Measurements from ENCODE around the gene CAPG. TPM values are rescaled to one million over a fixed set of nuclear protein-coding genes. Genes with fewer than 3 reads are reported as not detected.

CAPG gene, protein sequence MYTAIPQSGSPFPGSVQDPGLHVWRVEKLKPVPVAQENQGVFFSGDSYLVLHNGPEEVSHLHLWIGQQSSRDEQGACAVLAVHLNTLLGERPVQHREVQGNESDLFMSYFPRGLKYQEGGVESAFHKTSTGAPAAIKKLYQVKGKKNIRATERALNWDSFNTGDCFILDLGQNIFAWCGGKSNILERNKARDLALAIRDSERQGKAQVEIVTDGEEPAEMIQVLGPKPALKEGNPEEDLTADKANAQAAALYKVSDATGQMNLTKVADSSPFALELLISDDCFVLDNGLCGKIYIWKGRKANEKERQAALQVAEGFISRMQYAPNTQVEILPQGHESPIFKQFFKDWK
- total RNA-seq: 10 to 100 TPM; 56.6 to 72.1 TPM
- long read RNA-seq, donor 1, transcript CAPG-204 (10 exons, 1,151 nt): major isoform, 15 of 24 reads
- long read RNA-seq, donor 1, partial matches to known transcripts: 3 of 24 reads
- long read RNA-seq, donor 1, other reads (novel, unspliced or antisense): 3 of 24 reads
- long read RNA-seq, donor 2, transcript CAPG-201 (10 exons, 1,442 nt): minor isoform, 25 of 200 reads
- long read RNA-seq, donor 2, transcript CAPG-204 (10 exons, 1,151 nt): major isoform, 145 of 200 reads
- long read RNA-seq, donor 2, partial matches to known transcripts: 16 of 200 reads
- long read RNA-seq, donor 2, other reads (novel, unspliced or antisense): 13 of 200 reads

DNA sequence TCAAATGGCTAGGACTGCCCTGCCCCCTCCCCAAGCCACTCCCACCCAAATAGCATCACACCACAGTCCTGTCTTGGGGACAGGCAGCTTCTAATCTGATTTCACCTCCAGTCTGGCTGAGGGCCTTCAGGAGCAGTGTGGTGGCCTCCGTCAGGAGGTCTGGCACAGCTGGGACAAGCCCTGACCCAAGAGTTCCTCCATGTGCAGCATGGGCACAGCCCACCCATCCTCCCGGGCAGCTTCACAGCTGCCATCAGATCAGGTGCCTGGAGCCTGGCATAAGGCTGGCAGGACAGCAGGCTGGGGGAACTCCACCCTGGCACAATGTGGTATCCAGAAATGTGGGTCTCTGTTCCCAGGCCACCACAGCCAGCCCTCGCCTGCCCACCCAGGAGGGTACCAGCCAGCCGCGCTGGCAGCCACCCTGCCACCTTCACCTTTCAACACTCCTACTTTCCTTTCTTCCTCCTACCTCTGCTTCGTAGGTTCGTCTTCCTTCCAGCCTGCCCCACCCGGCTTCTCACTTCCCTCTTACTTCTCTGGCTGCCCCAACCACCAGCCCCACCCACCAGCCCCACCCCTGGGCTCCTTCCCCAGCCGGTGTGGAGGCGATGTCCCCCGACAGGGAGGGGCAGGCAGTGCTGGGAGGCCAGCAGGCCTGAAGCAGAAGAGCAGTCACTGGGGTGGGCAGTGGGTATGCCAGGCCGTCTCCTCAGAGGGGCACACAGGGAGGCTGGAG is at the start of gene CAPG:
Gene CAPG, minus strand, starts transcription at position 522 of the 739 bp plus-strand sequence. CDS start 8,221 bp downstream, outside the sequence.
- intact Hi-C loops (cut with DNase I): loop anchor here in 1 of 2 donors (5.0 kb wide), 1 partner anchor 933 kb away; no protein-coding TSS in a partner anchor
- no peak for DNase-seq (ENCODE audit: low spot score)

DNA sequence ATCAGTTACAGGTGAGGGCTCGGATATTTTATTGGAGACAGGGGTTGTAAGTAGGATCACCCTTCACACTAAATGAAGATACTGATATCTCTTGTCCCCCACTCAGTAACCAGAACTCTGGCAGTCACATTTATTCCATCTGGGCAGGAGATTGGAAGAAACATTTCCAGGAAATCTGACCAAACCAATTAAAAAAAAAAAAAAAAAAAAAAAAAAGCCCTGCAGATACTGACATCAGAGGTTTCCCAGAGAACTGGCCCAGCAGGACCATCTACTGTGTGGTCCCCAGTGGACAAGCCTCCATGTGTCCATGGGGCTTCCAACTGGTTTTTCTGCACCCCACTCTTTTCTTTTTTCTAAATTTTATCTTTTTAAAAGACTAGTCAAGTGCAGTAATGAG is 49.6 kb upstream of the CAPG start:
- intact Hi-C loops (cut with DNase I): loop anchor here in 1 of 2 donors (1.0 kb wide), 1 partner anchor 48 kb away; no protein-coding TSS in a partner anchor
- peak; percentile 32 for DNase-seq (ENCODE audit: low spot score)

DNA sequence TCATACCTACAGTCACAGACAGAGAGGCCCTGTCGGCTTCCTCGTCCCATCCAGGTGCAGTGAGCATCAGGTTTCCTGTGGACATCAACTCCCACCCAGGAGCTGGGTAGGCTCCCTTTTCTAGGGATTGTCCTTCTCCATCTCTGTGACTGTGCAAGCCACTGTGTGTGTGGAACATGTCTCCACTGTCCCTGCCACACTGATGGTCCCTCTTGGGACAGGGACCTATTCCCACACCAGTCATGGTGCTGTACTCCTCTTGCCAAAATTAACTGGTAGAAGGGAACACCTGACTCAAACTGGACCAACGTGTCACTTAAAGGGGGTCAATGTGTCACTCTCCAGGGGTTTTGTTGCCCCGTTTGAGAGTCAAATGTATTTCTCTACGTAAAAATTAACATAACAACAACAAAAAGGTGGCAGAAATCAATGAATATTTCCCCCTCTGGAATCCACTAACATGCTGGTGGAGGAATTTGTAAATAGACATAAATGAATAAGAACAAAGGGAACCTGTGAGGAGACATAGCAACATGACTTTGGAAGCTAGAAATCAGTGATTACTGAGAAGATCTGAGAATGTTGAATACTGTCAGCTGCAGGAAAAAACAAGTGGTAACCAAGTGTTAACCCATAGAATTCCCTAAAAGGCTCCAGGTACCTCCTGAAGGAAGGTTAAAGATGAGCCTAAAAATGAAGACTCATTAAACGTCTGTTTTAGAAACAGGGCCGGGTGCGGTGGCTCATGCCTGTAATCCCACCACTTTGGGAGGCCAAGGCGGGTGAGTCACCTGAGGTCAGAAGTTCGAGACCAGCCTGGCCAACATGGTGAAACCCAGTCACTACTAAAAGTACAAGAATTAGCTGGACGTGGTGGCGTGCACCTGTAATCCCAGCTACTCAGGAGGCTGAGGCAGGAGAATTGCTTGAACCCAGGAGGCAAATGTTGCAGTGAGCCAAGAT is 48.7 kb upstream of the CAPG start:
- intact Hi-C loops (cut with DNase I): no loop called here
- DNase-seq (ENCODE audit: low spot score): peak; percentile 43

DNA sequence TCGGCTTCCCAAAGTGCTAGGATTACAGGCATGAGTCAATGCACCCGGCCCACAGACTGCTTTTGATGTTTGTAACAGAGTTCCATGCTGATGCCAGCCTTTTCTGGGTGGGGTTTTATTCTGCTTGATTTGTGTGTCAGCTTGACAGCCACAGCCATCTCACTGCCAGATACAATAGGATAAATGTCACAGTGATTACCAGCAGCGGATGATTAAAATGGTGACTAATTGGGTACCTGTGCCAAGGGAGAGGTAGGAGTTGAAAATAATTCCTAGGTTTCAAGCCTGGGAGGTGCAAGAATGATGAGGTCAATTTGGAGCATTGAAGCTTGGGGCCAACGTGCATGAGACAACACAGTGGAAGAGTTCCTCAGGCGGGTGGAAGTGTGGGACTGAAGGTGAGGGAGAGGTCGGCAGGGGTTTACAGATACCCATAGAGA is 47.7 kb upstream of the CAPG start:
- DNase-seq (ENCODE audit: low spot score): peak; percentile 35

DNA sequence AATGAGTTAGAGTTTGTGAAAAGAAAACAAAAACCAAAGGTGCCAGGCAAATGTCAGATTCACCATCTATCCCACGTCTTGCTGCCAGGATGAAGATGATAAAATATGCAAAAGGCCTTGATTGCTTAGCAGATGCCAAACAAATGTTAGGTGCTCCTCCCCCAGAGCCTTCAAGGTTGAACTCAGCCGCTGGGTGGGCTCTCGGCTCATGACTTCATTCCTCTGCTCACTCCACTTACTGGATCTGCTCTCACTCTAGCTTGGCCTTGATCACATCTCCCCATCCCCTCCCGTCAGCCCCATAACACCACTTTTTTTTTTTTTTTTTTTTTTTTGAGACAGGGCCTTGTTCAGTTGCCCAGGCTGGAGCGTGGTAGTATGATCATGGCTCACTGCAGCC is 46.9 kb upstream of the CAPG start:
- intact Hi-C loops (cut with DNase I): no loop called here
- peak; percentile 38 for DNase-seq (ENCODE audit: low spot score)

More for the DNA sequence above, 47.7 kb upstream of the CAPG start:
- intact Hi-C loops (cut with DNase I): no loop called here

DNA sequence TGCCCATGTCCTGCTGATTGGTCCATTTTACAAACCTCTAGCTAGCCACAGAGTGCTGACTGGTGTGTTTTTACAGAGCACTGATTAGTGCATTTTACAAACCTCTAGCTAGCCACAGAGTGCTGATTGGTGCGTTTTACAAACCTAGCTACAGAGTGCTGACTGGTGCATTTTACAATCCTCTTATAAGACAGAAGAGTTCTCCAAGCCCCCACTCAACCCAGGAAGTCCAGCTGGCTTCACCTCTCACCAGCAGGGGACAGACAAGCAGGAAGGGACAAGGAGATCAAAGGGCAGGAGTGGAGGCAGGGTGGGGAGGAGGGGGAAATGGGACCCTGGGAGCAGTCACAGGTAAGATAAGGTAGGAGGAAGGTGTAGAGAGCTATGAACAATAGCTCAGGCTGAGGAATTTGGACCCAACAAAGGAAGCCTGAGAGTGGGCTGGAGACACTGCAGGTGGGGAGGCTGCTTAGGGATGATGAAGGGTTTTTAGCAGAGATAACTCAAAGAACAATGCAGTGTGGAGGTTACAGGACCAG is 45.5 kb upstream of the CAPG start:
- DNase-seq (ENCODE audit: low spot score): peak; percentile 24
- intact Hi-C loops (cut with DNase I): no loop called here

DNA sequence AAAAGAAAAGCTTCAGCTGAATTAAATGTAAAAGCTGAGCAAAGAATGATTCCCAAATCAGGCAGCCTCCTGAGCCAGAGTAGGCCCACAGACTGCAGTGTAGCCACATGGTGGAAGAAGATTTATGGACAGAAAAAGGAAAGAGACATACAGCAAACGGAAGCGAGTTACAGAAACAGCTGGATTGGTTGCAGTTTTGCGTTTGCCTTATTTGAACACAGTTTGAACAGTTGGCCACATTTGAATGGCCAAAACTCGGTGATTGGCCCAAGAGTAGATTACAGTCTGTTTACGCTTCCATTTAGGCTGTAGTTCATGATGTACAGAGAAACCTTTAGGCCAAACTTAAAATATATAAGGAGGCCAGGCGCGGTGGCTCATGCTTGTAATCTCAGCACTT is 43.4 kb upstream of the CAPG start:
- DNase-seq (ENCODE audit: low spot score): peak; percentile 31
- intact Hi-C loops (cut with DNase I): no loop called here

DNA sequence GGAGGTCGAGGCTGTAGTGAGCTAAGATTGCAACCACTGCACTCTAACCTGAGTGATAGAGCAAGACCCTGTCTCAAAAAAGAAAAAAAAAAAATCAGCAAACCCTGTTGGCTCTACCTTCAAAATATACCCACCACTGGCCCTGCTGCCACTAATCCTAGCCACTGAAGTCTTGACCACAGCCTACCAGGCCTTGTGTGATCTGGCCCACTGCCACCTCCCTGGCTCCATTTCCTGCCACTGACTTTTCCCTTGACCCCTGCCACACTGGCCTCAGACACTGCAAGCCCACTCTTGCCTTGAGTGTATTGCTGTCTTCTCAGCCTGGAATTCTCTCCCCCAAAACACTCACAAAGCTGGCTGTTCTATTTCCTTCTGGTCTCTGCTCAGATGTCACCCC is 42.1 kb upstream of the CAPG start:
- DNase-seq (ENCODE audit: low spot score): peak; percentile 62
- intact Hi-C loops (cut with DNase I): no loop called here

DNA sequence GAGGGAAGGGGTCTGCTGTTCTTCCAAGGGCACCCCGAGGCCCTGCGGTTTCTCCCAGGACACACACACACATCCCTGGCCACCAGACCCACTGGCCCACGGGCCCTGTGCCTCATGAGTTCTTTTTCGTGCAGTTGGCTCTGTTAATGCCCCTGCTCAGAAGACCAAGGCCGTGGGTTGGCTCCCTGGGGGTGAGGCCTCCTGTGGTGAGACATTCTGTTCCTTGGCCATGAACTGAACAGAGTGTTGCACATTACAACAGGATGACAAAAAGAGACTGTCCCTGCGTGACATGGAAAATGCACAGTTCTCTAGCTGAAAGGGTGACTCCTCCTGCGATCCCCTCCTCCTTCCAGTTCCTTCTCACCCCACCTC is 39.0 kb upstream of the CAPG start:
- DNase-seq (ENCODE audit: low spot score): peak; percentile 58
- intact Hi-C loops (cut with DNase I): no loop called here

DNA sequence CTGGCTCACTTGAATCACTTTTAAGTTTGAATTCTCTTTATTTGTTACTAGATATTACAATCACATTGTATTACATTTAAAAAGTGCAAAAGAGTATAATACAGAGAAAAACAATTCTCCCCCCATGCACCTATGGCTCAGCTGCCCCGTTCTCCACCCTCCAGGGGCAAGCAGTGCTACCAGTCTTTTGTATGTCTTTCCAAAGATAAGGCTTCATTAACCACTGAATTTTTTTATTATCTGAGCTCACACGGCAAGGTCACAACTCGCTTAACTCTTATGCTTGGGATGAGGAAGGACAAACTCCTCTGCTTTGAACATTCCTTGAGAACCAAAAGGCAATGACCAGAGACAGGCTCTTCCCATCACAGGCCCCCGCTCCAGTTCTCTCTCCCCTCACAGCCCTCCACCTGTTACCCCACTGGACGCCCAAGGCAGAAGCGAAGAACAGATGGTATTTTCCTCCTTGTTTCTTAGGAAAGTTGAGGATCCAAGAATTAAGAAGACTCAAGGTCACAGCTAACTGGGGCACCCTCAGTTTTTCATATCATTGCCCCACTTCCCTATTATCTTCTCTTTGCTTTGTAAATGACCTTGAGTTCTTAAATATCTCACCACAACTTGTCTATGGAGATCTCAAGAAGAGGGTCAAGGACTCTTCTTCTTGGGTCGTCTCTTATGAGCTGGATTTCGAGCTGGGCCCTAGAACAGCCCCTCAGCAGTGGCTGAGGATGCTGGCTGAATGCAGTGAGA is 38.5 kb upstream of the CAPG start:
- DNase-seq (ENCODE audit: low spot score): peak; percentile 13
- intact Hi-C loops (cut with DNase I): no loop called here

DNA sequence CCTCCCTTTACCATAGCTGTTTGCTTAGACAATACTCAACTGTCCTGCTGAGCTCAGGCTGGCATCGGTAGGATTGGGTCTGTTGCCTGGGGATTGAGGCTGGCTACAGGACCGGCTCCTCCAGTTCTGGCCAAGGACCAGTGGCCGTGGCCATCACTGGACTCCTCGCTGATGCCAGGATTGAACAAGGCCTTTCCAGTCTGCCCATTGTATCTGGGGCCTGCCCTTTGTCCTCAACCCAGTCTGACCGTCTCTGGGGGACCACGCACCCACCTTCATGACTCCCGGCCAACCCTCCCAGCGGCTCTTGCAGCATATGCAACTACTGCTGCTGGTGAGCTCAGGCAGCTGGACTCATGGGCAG is 37.0 kb upstream of the CAPG start:
- no peak for DNase-seq (ENCODE audit: low spot score)
- intact Hi-C loops (cut with DNase I): no loop called here

DNA sequence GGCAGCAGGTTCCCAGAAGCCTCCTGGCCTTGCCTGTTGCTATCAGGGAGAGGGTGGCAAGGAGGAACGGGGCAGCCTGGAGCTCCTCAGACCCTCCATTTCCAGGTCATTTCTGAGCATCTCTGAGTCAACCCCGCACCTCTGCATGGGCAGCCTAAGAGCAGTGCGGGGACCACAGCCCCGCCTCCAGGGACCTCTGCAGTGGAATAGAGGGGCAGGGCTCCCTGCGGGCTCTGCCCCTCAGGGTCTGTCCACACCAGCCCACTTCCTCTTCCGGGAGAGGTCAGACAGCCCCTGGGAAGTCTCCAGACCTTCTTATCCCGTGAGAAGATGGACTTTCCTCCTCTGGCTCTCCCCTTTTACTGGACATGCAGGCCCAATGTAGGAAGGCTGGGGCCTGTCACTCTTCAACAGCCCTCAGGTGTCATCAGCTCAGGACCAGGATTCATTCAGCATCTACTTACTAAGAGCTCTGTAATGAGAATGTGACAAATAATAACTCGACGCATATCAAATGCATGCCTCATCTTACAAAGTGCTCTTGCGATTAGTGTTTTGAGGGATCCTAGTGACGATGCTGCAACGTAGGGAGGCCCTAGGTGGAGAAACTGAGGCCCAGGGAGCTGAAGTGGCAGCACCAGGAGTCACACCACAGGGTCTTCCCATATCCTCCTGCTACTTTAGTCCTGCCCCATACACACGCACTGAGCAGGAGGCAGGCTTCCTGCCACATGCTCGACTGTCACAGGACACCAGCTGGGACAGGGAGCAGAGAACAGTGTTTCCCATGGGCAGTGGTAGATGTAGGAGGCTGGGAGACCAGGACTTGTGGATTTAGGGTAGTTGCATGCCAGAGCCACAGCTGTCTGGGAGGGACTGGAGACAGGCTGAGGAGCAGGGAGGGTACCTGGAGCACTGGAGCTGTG is 36.4 kb upstream of the CAPG start:
- DNase-seq (ENCODE audit: low spot score): no peak
- intact Hi-C loops (cut with DNase I): no loop called here

DNA sequence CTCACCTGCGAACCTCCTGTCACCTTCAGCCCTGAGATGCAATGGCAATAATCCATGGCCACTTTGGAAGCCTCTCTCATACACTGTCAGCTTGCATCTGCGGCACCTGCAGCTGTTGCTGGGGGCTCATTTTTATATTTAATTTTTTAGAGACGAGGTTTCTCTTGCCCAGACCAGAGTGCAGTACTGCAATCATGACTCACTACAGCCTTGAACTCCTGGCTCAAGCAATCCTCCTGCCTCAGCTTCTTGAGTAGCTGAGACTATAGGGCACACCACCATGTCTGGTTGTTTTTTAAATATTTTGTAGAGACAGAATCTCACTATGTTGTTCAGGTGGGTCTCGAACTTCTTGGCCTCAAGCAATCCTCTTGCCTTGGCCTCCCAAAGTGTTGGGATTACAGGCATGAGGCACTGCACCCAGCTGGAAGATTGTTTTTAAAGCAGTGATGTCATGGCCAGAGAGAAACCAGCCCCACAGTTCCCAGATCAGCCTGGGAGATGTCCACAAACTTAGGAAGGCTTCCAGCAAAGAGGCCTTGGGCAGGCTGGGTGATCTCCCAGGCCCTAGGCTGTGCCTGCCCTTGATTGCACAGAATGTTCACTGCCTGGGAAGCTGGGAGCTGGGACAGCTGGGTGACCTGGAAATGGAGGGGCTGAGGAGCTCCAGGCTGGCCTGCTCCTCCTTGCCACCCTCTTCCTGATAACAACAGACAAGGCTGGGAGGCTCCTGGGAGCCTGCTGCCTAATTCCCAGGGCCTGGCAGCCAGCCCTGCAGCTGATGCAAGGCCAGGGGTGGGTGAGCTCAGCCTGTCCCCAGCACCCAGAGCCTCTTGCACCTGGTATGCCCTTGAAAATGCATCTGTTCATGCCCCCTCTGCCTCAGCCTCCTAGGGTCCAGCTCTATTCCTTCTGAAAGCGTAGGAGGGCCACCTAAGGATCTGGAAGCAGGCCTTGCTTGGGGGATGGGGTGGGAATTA is 35.4 kb upstream of the CAPG start:
- DNase-seq (ENCODE audit: low spot score): no peak
- intact Hi-C loops (cut with DNase I): no loop called here

DNA sequence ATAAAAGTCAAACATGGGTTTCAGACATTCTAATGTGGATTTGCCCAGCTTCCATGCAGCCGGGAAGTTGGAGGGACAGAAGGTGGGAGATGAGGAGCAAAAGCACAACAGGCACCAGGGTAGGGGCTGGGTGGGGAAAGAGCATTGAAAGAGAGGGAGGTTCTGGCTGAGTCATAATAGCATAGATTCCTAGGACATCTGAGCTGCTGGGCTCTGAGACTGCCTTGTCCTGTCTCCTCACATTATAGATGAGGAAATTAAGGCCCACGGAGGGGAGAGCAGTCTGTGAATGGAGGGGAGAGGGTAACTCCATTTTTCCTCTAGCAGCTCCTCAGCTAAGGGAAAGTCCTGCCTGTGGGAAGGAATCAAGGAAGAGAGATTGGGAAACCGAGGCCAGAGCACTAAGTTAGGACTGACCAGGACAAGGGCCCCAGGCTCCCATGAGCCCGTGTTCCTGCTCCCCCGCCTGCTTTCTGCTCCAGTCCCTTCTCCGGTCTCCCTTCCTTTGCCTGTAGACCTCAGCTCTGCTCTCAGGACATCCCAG is 34.5 kb upstream of the CAPG start:
- intact Hi-C loops (cut with DNase I): no loop called here
- DNase-seq (ENCODE audit: low spot score): no peak

DNA sequence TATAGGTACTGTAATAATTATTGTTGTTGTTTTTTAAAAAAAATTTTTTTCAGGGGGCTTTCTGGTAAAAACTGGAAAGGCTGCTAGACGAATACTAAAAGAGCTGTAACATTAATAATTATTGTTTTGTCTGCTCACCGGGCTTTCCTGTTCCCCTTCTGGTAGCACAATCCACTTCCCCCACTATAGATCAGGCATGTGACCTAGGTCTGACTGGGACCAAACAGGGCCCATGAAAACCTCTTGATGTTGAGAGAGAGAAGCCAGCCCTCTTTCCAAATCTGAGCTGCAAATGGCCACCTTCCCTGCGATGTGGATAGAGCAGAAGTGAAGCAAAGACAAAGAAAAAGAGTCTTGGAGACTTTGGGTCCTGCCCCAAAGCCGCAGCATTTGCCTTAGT is 31.7 kb upstream of the CAPG start:
- DNase-seq (ENCODE audit: low spot score): no peak
- intact Hi-C loops (cut with DNase I): no loop called here

DNA sequence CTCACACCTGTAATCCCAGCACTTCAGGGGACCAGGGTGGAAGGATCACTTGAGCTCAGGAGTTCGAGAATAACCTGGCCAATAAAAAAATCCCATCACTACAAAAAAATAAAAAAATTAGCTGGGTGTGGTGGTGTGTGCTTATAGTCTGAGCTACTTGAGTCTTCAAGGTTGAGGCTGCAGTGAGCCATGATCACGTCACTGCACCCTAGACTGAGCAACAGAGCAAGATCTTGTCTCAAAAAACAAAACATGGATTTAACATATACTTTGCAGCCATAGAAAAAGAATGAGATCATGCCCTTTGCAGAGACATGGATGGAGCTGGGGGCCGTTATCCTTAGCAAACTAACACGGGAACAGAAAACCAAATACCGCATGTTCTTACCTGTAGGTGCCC is 30.6 kb upstream of the CAPG start:
- intact Hi-C loops (cut with DNase I): no loop called here
- DNase-seq (ENCODE audit: low spot score): no peak
